HL-60 (cell line): ENCODE data around the gene PRICKLE2.

ENCODE experiments used
- DNase-seq, 2 experiments: peaks; one replicate each; pipeline ENCODE4 v3.0.0-alpha.2; 2010 to 2020; ENCODE audit warnings: low read depth in 1 of 2, low spot score in 1 of 2
- H3K27ac ChIP-seq: fragments of 250-450 bp; sonication (Bioruptor Pico); replicated peaks from 2 replicates; pipeline ENCODE4 v1.5.1; 2020; ENCODE audit warnings: mild to moderate bottlenecking, moderate library complexity
- H3K27me3 ChIP-seq: fragments of 250-450 bp; sonication (Bioruptor Pico); 2 replicates; pipeline ENCODE4 v1.5.1; 2021; ENCODE audit warnings: mild to moderate bottlenecking, moderate library complexity; ENCODE audit not compliant: insufficient read depth, poor library complexity, severe bottlenecking
- H3K4me3 ChIP-seq: replicated peaks from 2 replicates; pipeline ENCODE4 v1.5.1; 2011; ENCODE audit warnings: mild to moderate bottlenecking, control low read depth, low read length; ENCODE audit not compliant: insufficient read depth
- GABPA ChIP-seq: IDR thresholded peaks from 2 replicates; pipeline ENCODE4 v1.6.1; 2012; ENCODE audit warnings: low read depth
- POLR2AphosphoS5 ChIP-seq: IDR thresholded peaks from 2 replicates; pipeline ENCODE4 v1.6.1; 2012; ENCODE audit warnings: low read depth
- SPI1 ChIP-seq: IDR thresholded peaks from 2 replicates; pipeline ENCODE4 v1.6.1; 2012; ENCODE audit warnings: low read depth, mild to moderate bottlenecking, borderline replicate concordance
- TF ChIP-seq, protein P1 (sequence below): IDR thresholded peaks from 2 replicates; pipeline ENCODE4 v1.6.1; 2012; ENCODE audit warnings: low read depth; ENCODE audit not compliant: insufficient replicate concordance
- TF ChIP-seq, protein P2 (sequence below): IDR thresholded peaks from one replicate; pipeline ENCODE4 v1.5.1; 2011; ENCODE audit warnings: low read length, control low read depth, inconsistent platforms; ENCODE audit not compliant: insufficient read depth

Gene PRICKLE2

GRCh38 chr3:64133987-64134386, 91.3 kb downstream of the PRICKLE2 start:
- DNase-seq: no peak
- H3K27me3 ChIP-seq: peaks cover 2% of the 10 kb centered on the region
- H3K27ac ChIP-seq: no peak overlapping the region
- TF ChIP-seq GABPA (no peak), SPI1 (no peak), POLR2AphosphoS5 (no peak)
- TF ChIP-seq, protein P1, sequence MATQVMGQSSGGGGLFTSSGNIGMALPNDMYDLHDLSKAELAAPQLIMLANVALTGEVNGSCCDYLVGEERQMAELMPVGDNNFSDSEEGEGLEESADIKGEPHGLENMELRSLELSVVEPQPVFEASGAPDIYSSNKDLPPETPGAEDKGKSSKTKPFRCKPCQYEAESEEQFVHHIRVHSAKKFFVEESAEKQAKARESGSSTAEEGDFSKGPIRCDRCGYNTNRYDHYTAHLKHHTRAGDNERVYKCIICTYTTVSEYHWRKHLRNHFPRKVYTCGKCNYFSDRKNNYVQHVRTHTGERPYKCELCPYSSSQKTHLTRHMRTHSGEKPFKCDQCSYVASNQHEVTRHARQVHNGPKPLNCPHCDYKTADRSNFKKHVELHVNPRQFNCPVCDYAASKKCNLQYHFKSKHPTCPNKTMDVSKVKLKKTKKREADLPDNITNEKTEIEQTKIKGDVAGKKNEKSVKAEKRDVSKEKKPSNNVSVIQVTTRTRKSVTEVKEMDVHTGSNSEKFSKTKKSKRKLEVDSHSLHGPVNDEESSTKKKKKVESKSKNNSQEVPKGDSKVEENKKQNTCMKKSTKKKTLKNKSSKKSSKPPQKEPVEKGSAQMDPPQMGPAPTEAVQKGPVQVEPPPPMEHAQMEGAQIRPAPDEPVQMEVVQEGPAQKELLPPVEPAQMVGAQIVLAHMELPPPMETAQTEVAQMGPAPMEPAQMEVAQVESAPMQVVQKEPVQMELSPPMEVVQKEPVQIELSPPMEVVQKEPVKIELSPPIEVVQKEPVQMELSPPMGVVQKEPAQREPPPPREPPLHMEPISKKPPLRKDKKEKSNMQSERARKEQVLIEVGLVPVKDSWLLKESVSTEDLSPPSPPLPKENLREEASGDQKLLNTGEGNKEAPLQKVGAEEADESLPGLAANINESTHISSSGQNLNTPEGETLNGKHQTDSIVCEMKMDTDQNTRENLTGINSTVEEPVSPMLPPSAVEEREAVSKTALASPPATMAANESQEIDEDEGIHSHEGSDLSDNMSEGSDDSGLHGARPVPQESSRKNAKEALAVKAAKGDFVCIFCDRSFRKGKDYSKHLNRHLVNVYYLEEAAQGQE: no peak
- TF ChIP-seq, protein P2, sequence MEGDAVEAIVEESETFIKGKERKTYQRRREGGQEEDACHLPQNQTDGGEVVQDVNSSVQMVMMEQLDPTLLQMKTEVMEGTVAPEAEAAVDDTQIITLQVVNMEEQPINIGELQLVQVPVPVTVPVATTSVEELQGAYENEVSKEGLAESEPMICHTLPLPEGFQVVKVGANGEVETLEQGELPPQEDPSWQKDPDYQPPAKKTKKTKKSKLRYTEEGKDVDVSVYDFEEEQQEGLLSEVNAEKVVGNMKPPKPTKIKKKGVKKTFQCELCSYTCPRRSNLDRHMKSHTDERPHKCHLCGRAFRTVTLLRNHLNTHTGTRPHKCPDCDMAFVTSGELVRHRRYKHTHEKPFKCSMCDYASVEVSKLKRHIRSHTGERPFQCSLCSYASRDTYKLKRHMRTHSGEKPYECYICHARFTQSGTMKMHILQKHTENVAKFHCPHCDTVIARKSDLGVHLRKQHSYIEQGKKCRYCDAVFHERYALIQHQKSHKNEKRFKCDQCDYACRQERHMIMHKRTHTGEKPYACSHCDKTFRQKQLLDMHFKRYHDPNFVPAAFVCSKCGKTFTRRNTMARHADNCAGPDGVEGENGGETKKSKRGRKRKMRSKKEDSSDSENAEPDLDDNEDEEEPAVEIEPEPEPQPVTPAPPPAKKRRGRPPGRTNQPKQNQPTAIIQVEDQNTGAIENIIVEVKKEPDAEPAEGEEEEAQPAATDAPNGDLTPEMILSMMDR: no peak
- H3K4me3 ChIP-seq: no peak overlapping the region

GRCh38 chr3:64133272-64133671, 92.0 kb downstream of the PRICKLE2 start:
- TF ChIP-seq SPI1 (no peak), POLR2AphosphoS5 (no peak), GABPA (no peak)
- TF ChIP-seq, protein P1: no peak
- TF ChIP-seq, protein P2: no peak
- Histone ChIP-seq H3K27me3 (peaks cover 2% of the 10 kb centered on the region), H3K4me3 (no peak overlapping the region), H3K27ac (no peak overlapping the region)
- no peak for DNase-seq

DNA sequence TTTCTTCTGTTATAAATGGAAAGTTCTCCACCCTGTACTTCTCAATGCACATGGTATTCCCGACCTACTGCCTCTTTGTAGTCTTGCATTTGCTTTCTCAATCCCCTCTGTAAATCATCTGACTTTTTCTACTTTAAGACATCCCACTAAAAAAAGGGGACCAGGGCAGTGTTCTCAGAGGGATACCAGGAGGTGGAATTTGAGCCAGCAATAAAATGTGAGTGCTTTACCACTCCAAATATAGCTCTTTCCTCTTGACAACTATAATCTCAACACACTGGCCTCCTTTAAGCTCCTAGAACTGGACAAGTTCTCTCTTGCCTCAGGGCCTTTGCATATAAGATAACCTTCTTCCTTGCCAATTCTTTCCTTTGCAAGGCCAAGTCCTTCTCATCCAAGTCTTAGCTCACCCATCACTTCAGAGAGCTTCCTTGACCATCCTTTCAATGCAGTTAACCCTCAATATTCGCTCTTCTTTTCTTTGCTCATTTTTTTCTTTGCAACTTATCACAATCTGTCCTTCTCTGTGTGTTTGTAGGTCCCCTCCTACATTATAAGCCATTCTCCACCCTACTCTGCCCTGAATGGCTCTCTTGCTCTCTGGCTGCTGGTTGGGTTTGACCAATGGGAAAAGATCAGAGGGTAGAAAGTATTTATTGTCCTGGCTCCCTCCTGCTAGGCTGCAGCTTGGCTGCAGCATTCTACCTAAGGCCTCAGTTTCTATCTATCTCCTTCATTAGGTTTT, 93.4 kb downstream of the PRICKLE2 start:
- H3K4me3 ChIP-seq: no peak overlapping the region
- no peak overlapping the region for H3K27ac ChIP-seq
- DNase-seq: no peak
- TF ChIP-seq, protein P1: no peak
- TF ChIP-seq GABPA (no peak), SPI1 (no peak), POLR2AphosphoS5 (no peak)
- TF ChIP-seq, protein P2: no peak
- peaks cover 2% of the 10 kb centered on the region for H3K27me3 ChIP-seq
